Measurements from ENCODE around the gene ARL6IP5. TPM values are rescaled to one million over a fixed set of nuclear protein-coding genes. Genes with fewer than 3 reads are reported as not detected.
A peak's percentile ranks its signal among the peaks of the same experiment; 100 is the strongest.

The ARL6IP5 gene
- total and polyA plus RNA-seq, 9 of the 15 experiments (the other 6 are each of a cell fraction or from before 2014, with no cell fraction given), result 10.3 to 54.0 (median 12.7) TPM

- no peak overlapping the region for H2AFZ ChIP-seq (ENCODE audit: low read depth, low read length)
- H3K9me3 ChIP-seq (replicated peaks; ENCODE audit: control insufficient read depth, insufficient read depth, low read depth, low read length), result no peaks in the 10 kb centered on the region
- FAIRE-seq (no peak), DNase-seq (ENCODE audit: extremely low read depth in 1 of 4, low spot score in 3 of 4) (no peak), ATAC-seq (no peak)
- no peaks in the 10 kb centered on the region for H3K79me2 ChIP-seq (ENCODE audit: control insufficient read depth, insufficient read depth, low read length)
- H3K4me1 ChIP-seq (replicated peaks in 1 of 2; ENCODE audit: control insufficient read depth in 2 of 2, insufficient read depth in 2 of 2, low read length in 2 of 2), result peaks cover 0 to 27% of the 10 kb centered on the region in 2 experiments; a peak in 2 of 5 replicates
- no peak overlapping the region for H3K27ac ChIP-seq (ENCODE audit: extremely low read depth, low read depth, low read length)
- intact Hi-C loops (cut with micrococcal nuclease), result no loop called here
- WGBS (ENCODE audit: insufficient coverage, low coverage, missing lambda C conversion rate), result 7% methylated on average over 3 of the region's 3 CpGs
- no peaks in the 10 kb centered on the region for H3K36me3 ChIP-seq (ENCODE audit: control insufficient read depth, insufficient read depth, low read length)
- no TSS peak for BruUV-seq (replicated peaks)
- H4K20me1 ChIP-seq (replicated peaks; ENCODE audit: control insufficient read depth, insufficient read depth, low read length), result no peaks in the 10 kb centered on the region
- in situ Hi-C loops (cut with MboI), result no loop called here
- H3K9ac ChIP-seq (ENCODE audit: insufficient read depth in 1 of 2, low read depth in 2 of 2, low read length in 2 of 2), result no peak overlapping the region
- H3K27me3 ChIP-seq (ENCODE audit: control insufficient read depth in 2 of 2, insufficient read depth in 2 of 2, low read length in 2 of 2), result no peaks in the 10 kb centered on the region; a peak in 1 of 5 replicates
- H3K9me1 ChIP-seq (ENCODE audit: control insufficient read depth, insufficient read depth, low read length), result no peaks in the 10 kb centered on the region
- no peak overlapping the region for H3K4me3 ChIP-seq
- no peak overlapping the region for H3K4me2 ChIP-seq (ENCODE audit: insufficient read depth, low read length)
- ChIA-PET POLR2A (no interaction called here), CTCF (ENCODE audit: low intra/inter-chr PET ratio) (no interaction called here)
- no peak for TF ChIP-seq YY1 (IDR thresholded peaks at IDR 0.05; ENCODE audit: borderline replicate concordance in 1 of 3, control insufficient read depth in 1 of 3, extremely low read depth in 1 of 3, insufficient read depth in 3 of 3, insufficient read length in 1 of 3, insufficient replicate concordance in 2 of 3, low read depth in 1 of 3, low read length in 2 of 3)
- peak in 1 of 2 experiments; percentile 32; a peak in 1 of 4 replicates for TF ChIP-seq RCOR1 (IDR thresholded peaks at IDR 0.05; ENCODE audit: borderline replicate concordance in 1 of 2, low read depth in 2 of 2, low read length in 2 of 2)
- TF ChIP-seq RNF219 (CRISPR knock-in tag; IDR thresholded peaks at IDR 0.05), result no peak
- peak; percentile 32; the same call in 1 of the 2 replicates for TF ChIP-seq CTBP1 (IDR thresholded peaks at IDR 0.05; ENCODE audit: borderline replicate concordance)
- no peak for TF ChIP-seq RBM15 (IDR thresholded peaks at IDR 0.05; ENCODE audit: insufficient read depth, low read length)
- no peak for TF ChIP-seq HES1 (IDR thresholded peaks at IDR 0.05; ENCODE audit: low read depth)
- TF ChIP-seq CCAR2 (IDR thresholded peaks at IDR 0.05; ENCODE audit: low read depth, low read length), result no peak
- TF ChIP-seq SNRNP70 (optimal IDR thresholded peaks at IDR 0.05; ENCODE audit: low read depth, low read length), result no peak
- TF ChIP-seq ZNF3 (CRISPR knock-in tag; IDR thresholded peaks at IDR 0.05), result peak; percentile 93
- TF ChIP-seq HMGN3 (IDR thresholded peaks at IDR 0.05; ENCODE audit: borderline replicate concordance, extremely low read depth, insufficient read length, low read depth, low read length), result no peak
- TF ChIP-seq PHF8 (IDR thresholded peaks at IDR 0.05; ENCODE audit: borderline replicate concordance, low read length), result no peak
- no peak for TF ChIP-seq ASH1L (IDR thresholded peaks at IDR 0.05; ENCODE audit: borderline replicate concordance, low read depth, partially characterized antibody)
- TF ChIP-seq TCFL5 (CRISPR knock-in tag; conservative IDR thresholded peaks at IDR 0.05), result no peak
- TF ChIP-seq ZNF668 (CRISPR knock-in tag; IDR thresholded peaks at IDR 0.05), result 0 out of 2 replicates have a peak, but pooled peaks have one; percentile 6
- 0 out of 2 replicates have a peak, but pooled peaks have one; percentile 43 for TF ChIP-seq PTTG1 (tag; IDR thresholded peaks at IDR 0.05; ENCODE audit: low read depth)
- peak; percentile 61; the same call in 1 of the 2 replicates for TF ChIP-seq FOXJ2 (tag; IDR thresholded peaks at IDR 0.05)
- no peak for TF ChIP-seq PKNOX1 (IDR thresholded peaks at IDR 0.05)
Observed at GRCh38 chr3:69142090-69142489, 57.4 kb downstream of the ARL6IP5 start.

All from K562 (cell line).